HEK293T (cell line): ENCODE data around the gene CTIF.

Source experiments
- CTCF ChIA-PET: fragments of 350-600 bp; formaldehyde crosslinking; extraction: SDS; loops from one replicate; lab custom pipeline; 2021; ENCODE audit warnings: antibody characterized with exemption, inconsistent platforms; lab: Yijun Ruan, JAX
- POLR2A ChIA-PET: fragments of 350-600 bp; formaldehyde crosslinking; extraction: SDS; loops from one replicate; lab custom pipeline; 2020; ENCODE audit warnings: antibody characterized with exemption, inconsistent platforms; lab: Yijun Ruan, JAX
- DNase-seq: peaks from one replicate; pipeline ENCODE4 v3.0.0; 2012; ENCODE audit warnings: mixed read lengths; ENCODE audit errors: extremely low spot score
- ARNT ChIP-seq: fragments of 450-650 bp; IDR thresholded peaks from 2 replicates; pipeline ENCODE4 v1.6.1; 2017; ENCODE audit warnings: mild to moderate bottlenecking
- BHLHE40 ChIP-seq: fragments of 450-650 bp; IDR thresholded peaks from 2 replicates; pipeline ENCODE4 v1.6.1; 2016; ENCODE audit warnings: mild to moderate bottlenecking, moderate library complexity, borderline replicate concordance
- CTBP1 ChIP-seq: fragments of 450-650 bp; IDR thresholded peaks from 2 replicates; pipeline ENCODE4 v1.6.1; 2016; ENCODE audit warnings: borderline replicate concordance
- ELF4 ChIP-seq: fragments of 450-650 bp; IDR thresholded peaks from 2 replicates; pipeline ENCODE4 v1.6.1; 2017; ENCODE audit warnings: antibody characterized with exemption
- FOXA1 ChIP-seq: fragments of 450-650 bp; IDR thresholded peaks from 2 replicates; pipeline ENCODE4 v1.6.1; 2016; ENCODE audit warnings: mild to moderate bottlenecking
- FOXK2 ChIP-seq: fragments of 450-650 bp; IDR thresholded peaks from 2 replicates; pipeline ENCODE4 v1.6.1; 2016; ENCODE audit warnings: mild to moderate bottlenecking
- FOXM1 ChIP-seq: fragments of 450-650 bp; IDR thresholded peaks from 2 replicates; pipeline ENCODE4 v1.6.1; 2017; ENCODE audit warnings: mild to moderate bottlenecking, borderline replicate concordance
- HDGF ChIP-seq: fragments of 450-650 bp; IDR thresholded peaks from 2 replicates; pipeline ENCODE4 v1.6.1; 2017; ENCODE audit warnings: antibody characterized with exemption, borderline replicate concordance
- L3MBTL2 ChIP-seq: fragments of 450-650 bp; conservative IDR thresholded peaks from 2 replicates; pipeline ENCODE4 v1.6.1; 2016; ENCODE audit warnings: mild to moderate bottlenecking
- LEF1 ChIP-seq: fragments of 450-650 bp; IDR thresholded peaks from 2 replicates; pipeline ENCODE4 v1.6.1; 2017; ENCODE audit warnings: mild to moderate bottlenecking, borderline replicate concordance
- NFRKB ChIP-seq: fragments of 450-650 bp; IDR thresholded peaks from 2 replicates; pipeline ENCODE4 v1.6.1; 2016; ENCODE audit warnings: mild to moderate bottlenecking, moderate library complexity
- SP1 ChIP-seq: fragments of 450-650 bp; IDR thresholded peaks from 2 replicates; pipeline ENCODE4 v1.6.1; 2017
- SUZ12 ChIP-seq: fragments of 450-650 bp; IDR thresholded peaks from 2 replicates; pipeline ENCODE4 v1.6.1; 2016; ENCODE audit warnings: mild to moderate bottlenecking
- TARDBP ChIP-seq: fragments of 450-650 bp; IDR thresholded peaks from 2 replicates; pipeline ENCODE4 v1.6.1; 2016
- ZNF384 ChIP-seq: fragments of 450-650 bp; IDR thresholded peaks from 2 replicates; pipeline ENCODE4 v1.6.1; 2016
- TF ChIP-seq, protein P1 (sequence below): fragments of 450-650 bp; IDR thresholded peaks from 2 replicates; pipeline ENCODE4 v1.6.1; 2016

Gene CTIF

GRCh38 chr18:48843162-48843561, 304.3 kb downstream of the CTIF start:
- no peak for DNase-seq
- POLR2A ChIA-PET = no interaction called here
- TF ChIP-seq LEF1 (no peak), BHLHE40 (no peak), ELF4 (no peak), CTBP1 (no peak), FOXA1 (no peak), L3MBTL2 (no peak), ZNF384 (no peak), NFRKB (no peak), SUZ12 (no peak), ARNT (no peak), TARDBP (no peak), FOXK2 (no peak), FOXM1 (no peak), HDGF (no peak), SP1 (no peak)
- TF ChIP-seq, protein P1, sequence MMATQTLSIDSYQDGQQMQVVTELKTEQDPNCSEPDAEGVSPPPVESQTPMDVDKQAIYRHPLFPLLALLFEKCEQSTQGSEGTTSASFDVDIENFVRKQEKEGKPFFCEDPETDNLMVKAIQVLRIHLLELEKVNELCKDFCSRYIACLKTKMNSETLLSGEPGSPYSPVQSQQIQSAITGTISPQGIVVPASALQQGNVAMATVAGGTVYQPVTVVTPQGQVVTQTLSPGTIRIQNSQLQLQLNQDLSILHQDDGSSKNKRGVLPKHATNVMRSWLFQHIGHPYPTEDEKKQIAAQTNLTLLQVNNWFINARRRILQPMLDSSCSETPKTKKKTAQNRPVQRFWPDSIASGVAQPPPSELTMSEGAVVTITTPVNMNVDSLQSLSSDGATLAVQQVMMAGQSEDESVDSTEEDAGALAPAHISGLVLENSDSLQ = no peak
- CTCF ChIA-PET = no interaction called here

GRCh38 chr18:48843596-48843995, 304.8 kb downstream of the CTIF start:
- CTCF ChIA-PET = no interaction called here
- POLR2A ChIA-PET = no interaction called here
- DNase-seq = no peak
- TF ChIP-seq LEF1 (no peak), FOXA1 (no peak), L3MBTL2 (no peak), TARDBP (no peak), ZNF384 (no peak)

DNA sequence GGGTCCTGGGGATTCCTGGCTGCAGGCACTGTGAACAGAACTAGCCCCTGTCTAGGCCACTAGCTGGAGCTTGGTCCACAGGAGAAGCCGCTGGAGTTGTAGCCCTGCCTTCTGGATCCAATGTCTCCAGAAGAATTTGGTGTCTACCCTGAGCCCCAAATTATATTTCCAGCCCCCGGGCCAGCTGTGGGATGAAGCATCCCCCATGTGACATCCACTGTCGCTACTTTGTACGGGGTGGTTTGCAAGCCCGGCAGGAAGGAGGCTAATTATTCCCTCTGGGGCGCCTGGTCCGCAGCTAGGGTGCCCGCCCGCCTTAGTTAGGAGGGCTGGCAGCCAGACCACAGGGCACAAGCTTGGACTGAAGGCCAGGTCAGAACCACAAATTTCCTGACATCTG, 305.4 kb downstream of the CTIF start:
- POLR2A ChIA-PET = no interaction called here
- CTCF ChIA-PET = no interaction called here
- DNase-seq = no peak
- no peak for TF ChIP-seq CTBP1
- TF ChIP-seq NFRKB = no peak
- TF ChIP-seq FOXA1 = no peak
- no peak for TF ChIP-seq ARNT
- no peak for TF ChIP-seq FOXK2
- TF ChIP-seq LEF1 = no peak
- TF ChIP-seq ZNF384 = no peak
- no peak for TF ChIP-seq ELF4
- no peak for TF ChIP-seq SUZ12
- TF ChIP-seq, protein P1 = no peak
- no peak for TF ChIP-seq BHLHE40
- TF ChIP-seq HDGF = no peak
- TF ChIP-seq FOXM1 = no peak
- no peak for TF ChIP-seq TARDBP
- TF ChIP-seq SP1 = no peak
- TF ChIP-seq L3MBTL2 = no peak

DNA sequence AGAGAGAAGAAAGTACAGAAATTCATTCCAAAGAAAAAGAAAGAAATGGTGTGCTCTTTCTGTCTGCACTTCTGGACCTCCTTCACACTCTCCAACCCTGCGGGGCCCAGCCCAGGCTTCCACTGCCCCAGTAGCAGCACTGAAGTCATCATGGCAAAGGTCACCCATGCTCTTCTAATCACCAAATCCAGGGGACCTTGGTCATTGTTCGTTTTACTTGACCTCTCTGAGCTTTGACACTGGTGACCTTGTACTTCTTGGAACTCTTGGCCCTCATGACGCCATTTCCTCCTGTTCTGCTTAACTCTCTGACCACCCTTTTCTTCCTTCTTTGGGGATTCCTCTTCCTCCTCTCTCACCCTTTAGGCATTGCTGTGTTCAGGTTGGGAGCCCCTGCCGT, 306.3 kb downstream of the CTIF start:
- TF ChIP-seq ARNT = no peak
- no peak for TF ChIP-seq HDGF
- no peak for TF ChIP-seq ZNF384
- TF ChIP-seq ELF4 = no peak
- TF ChIP-seq SP1 = no peak
- TF ChIP-seq, protein P1 = no peak
- TF ChIP-seq NFRKB = no peak
- TF ChIP-seq BHLHE40 = no peak
- TF ChIP-seq FOXK2 = no peak
- TF ChIP-seq FOXM1 = no peak
- TF ChIP-seq CTBP1 = no peak
- no peak for TF ChIP-seq SUZ12
- TF ChIP-seq FOXA1 = no peak
- TF ChIP-seq L3MBTL2 = no peak
- no peak for TF ChIP-seq LEF1
- POLR2A ChIA-PET = no interaction called here
- DNase-seq = no peak
- CTCF ChIA-PET = no interaction called here

- TF ChIP-seq SP1 (no peak), LEF1 (no peak)
- no peak for DNase-seq
- ChIA-PET CTCF (no interaction called here), POLR2A (no interaction called here)
Measured at GRCh38 chr18:48846423-48846932, 307.6 kb downstream of the CTIF start.

GRCh38 chr18:48847807-48848486, 309.1 kb downstream of the CTIF start:
- TF ChIP-seq HDGF (no peak), CTBP1 (no peak), SP1 (no peak), FOXA1 (no peak), TARDBP (no peak), FOXK2 (no peak), SUZ12 (no peak)
- ChIA-PET POLR2A (interaction anchor here (1.0 kb wide), 1 partner anchor 81 kb away, joined by 3 read pairs; no protein-coding TSS in a partner anchor), CTCF (no interaction called here)
- DNase-seq = no peak
